ENCODE data around the gene OTULIN. TPM values are rescaled to one million over a fixed set of nuclear protein-coding genes. Genes with fewer than 3 reads are reported as not detected.

OTULIN gene
- total RNA-seq, 1 donor from 2014 or later, result 36.3 TPM

DNA sequence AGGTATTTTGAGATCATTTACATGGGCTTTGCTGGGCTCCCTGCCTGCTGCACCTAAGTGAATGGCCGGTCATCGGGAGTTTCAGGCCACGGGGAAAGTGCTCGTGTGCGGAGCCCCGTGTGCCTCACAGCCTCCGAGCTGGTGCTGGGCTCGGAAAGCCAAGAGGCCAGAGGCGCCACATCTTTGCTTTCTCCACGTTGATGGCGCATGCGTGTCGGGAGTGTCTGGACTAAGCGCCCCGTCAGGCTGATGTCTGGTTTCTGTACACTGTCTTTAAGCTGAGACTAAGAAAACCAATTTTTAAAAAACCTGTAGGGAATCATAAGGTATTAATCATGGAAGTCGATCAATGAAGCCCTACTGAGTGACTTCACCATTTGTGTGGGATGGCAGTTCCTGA, 69.1 kb downstream of the OTULIN start:
- Mint-ChIP-seq H3K36me3 (ENCODE audit: low read depth) (peaks cover 22% of the 10 kb centered on the region), H3K9me3 (ENCODE audit: low read depth) (no peaks in the 10 kb centered on the region), H3K27ac (ENCODE audit: unreplicated experiment) (no peak overlapping the region), H3K4me1 (ENCODE audit: low read depth) (peaks cover 5% of the 10 kb centered on the region), H3K27me3 (ENCODE audit: low read depth) (no peaks in the 10 kb centered on the region), H3K4me3 (ENCODE audit: unreplicated experiment) (no peak overlapping the region)
- TF ChIP-seq CTCF (IDR thresholded peaks at IDR 0.05), result no peak
- DNase-seq (ENCODE audit: low spot score), result no peak

DNA sequence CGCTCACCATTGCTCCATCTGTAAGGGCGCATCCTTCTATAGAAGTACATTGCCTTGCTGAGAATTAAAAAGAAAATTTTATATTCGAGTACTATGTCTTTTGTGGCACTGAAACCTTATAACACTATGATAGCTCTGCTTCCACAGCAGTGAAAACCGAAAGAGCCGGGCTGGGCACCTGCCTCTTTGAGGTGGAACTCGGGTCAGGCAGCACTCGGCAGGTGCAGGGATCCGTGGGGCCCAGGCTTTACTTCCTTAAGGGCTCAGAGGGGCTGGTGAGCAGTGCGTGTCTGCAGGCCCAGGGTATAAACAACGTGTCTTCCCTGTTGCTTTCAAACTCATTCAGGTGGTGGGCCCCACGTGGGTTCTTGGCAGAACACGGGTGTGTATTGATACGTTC, 69.9 kb downstream of the OTULIN start:
- no peaks in the 10 kb centered on the region for H3K9me3 Mint-ChIP-seq (ENCODE audit: low read depth)
- H3K27me3 Mint-ChIP-seq (ENCODE audit: low read depth), result no peaks in the 10 kb centered on the region
- H3K4me1 Mint-ChIP-seq (ENCODE audit: low read depth), result peaks cover 11% of the 10 kb centered on the region
- H3K36me3 Mint-ChIP-seq (ENCODE audit: low read depth), result peaks cover 22% of the 10 kb centered on the region
- H3K4me3 Mint-ChIP-seq (ENCODE audit: unreplicated experiment), result no peak overlapping the region
- no peak for TF ChIP-seq CTCF (IDR thresholded peaks at IDR 0.05)
- no peak overlapping the region for H3K27ac Mint-ChIP-seq (ENCODE audit: unreplicated experiment)
- no peak for DNase-seq (ENCODE audit: low spot score)

DNA sequence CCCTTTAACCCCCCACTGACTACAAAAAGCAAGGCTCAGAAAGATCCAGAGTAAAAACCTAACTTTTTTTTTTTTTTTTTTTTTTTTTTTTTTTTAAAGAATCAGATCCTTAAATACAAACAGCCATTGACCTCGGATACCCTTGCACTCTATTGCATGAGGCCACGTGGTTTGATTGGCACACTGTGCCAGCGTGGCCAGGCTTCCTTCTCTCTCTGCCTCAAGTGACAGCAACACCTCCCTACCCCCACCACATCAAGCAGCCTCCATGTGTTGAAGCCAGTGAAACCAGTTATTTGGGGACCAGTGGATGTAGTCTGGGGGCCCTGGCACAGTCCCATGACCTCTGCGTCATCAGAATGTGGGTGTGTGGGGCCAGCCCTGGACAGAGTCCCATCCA, 71.4 kb downstream of the OTULIN start:
- DNase-seq (ENCODE audit: low spot score), result no peak
- H3K4me1 Mint-ChIP-seq (ENCODE audit: low read depth), result peaks cover 21% of the 10 kb centered on the region
- no peaks in the 10 kb centered on the region for H3K9me3 Mint-ChIP-seq (ENCODE audit: low read depth)
- no peaks in the 10 kb centered on the region for H3K27me3 Mint-ChIP-seq (ENCODE audit: low read depth)
- no peak overlapping the region for H3K4me3 Mint-ChIP-seq (ENCODE audit: unreplicated experiment)
- no peak for TF ChIP-seq CTCF (IDR thresholded peaks at IDR 0.05)
- H3K36me3 Mint-ChIP-seq (ENCODE audit: low read depth), result peaks cover 22% of the 10 kb centered on the region
- H3K27ac Mint-ChIP-seq (ENCODE audit: unreplicated experiment), result no peak overlapping the region

DNA sequence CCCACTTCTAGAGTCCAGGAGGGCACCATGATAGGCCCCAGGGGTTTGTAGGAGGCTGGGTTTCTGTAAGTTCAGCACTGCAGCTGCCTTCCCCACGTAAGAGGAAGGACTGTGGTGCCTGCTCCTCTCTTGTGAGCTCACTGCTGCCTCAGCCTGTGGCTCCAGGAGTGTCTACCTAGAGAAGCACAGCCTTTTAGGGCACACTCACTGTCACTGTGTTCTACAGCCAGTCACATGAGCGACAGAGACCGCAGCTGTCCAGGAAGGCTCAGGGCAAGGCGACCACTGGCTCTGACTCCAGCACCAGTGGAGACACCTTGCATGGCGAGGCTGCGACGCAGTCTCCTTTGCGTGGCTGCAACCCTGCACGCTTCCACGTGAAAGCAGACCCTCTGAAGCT, 72.8 kb downstream of the OTULIN start:
- TF ChIP-seq CTCF (IDR thresholded peaks at IDR 0.05), result no peak
- DNase-seq (ENCODE audit: low spot score), result no peak
- Mint-ChIP-seq H3K27ac (ENCODE audit: unreplicated experiment) (no peak overlapping the region), H3K9me3 (ENCODE audit: low read depth) (no peaks in the 10 kb centered on the region), H3K4me1 (ENCODE audit: low read depth) (peaks cover 21% of the 10 kb centered on the region), H3K4me3 (ENCODE audit: unreplicated experiment) (no peak overlapping the region), H3K27me3 (ENCODE audit: low read depth) (no peaks in the 10 kb centered on the region), H3K36me3 (ENCODE audit: low read depth) (peaks cover 23% of the 10 kb centered on the region)

GRCh38 chr5:14738050-14738449, 73.5 kb downstream of the OTULIN start:
- H3K36me3 Mint-ChIP-seq (ENCODE audit: low read depth), result peaks cover 25% of the 10 kb centered on the region
- no peak overlapping the region for H3K4me3 Mint-ChIP-seq (ENCODE audit: unreplicated experiment)
- H3K27me3 Mint-ChIP-seq (ENCODE audit: low read depth), result no peaks in the 10 kb centered on the region
- H3K27ac Mint-ChIP-seq (ENCODE audit: unreplicated experiment), result no peak overlapping the region
- H3K4me1 Mint-ChIP-seq (ENCODE audit: low read depth), result peaks cover 22% of the 10 kb centered on the region
- H3K9me3 Mint-ChIP-seq (ENCODE audit: low read depth), result no peaks in the 10 kb centered on the region
- no peak for DNase-seq (ENCODE audit: low spot score)
- TF ChIP-seq CTCF (IDR thresholded peaks at IDR 0.05), result no peak
